HG02981 (cell line): ENCODE data around the gene WDR5.

Experiments
- ATAC-seq: cut with Tn5 transposase; IDR thresholded peaks from one replicate; pipeline ENCODE4 v1.9.1; 2021; ENCODE audit warnings: mild to moderate bottlenecking, moderate library complexity; ENCODE audit not compliant: unreplicated experiment

Gene WDR5

DNA sequence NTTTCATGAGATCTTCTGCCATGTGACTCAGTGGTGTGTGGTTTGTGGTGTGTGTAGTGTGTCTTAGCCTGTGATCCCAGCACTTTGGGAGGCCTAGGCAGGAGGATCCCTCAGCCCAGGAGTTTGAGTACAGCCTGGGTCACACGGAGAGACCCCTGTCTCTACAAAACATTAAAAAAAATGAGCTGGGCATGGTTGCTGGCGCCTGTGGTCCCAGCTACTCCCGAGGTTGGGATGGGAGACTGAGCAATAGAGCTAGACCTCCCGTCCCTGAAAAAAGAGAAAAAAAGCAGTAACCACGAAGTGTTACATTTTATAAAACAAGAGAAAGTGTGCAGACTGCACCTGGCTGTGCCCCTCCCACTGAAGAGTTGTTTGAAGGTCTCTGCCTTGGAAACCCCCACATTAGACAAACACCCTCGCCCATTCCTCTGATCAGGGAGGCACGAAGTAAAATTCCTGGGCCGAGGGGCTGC lies 49.7 kb downstream of the WDR5 start:
- no peak for ATAC-seq

DNA sequence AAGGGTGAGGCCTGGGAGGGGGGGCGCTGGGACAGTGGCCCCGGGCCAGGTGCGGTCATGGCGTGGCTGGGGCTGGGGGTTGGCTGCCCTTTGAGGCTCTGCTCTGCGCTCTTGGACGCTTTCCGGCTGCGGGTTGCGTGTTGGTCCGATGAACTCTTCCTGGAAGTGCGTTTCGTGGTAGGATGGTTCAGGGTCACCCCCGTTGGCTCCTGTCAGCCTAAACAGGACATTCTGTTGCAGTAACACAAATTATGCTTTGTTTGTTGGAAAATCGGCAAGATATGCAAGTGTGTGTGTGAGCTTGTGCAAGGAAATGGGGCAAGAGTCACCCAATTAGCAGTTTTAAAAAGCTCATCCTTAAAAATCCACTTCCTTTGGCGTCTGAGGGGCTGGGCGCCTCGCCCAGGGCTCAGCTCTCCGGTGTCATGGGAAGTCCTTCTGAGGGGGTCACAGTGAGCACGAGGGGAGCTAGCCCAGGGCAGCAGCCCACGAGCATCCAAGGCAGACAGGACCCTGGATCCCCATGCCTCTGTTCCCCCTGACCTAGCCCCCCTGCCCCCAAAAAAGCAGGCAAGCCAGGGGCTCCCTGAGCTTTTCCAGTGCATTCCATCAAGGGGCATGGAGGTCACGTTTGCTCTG lies 50.7 kb downstream of the WDR5 start:
- no peak for ATAC-seq

DNA sequence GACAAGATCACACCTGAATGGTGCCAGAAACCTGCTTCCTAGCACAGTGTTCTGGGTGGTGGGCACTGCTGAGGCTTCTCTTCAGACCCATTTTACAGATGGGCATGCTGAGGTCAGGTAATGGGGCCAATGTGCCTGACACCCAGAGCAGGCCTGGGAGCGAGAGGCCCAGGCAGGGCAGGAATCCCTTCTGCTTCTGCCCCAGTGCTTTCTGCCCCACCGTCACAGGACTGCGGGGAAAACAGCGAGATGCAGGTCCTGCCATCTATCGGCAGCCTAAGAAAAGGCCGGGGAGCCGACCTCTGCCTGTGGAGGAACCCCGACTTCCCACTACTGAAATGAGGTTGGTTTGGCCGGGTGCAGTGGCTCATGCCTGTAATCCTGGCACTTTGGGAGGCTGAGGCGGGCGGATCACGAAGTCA lies 51.2 kb downstream of the WDR5 start:
- ATAC-seq: no peak

DNA sequence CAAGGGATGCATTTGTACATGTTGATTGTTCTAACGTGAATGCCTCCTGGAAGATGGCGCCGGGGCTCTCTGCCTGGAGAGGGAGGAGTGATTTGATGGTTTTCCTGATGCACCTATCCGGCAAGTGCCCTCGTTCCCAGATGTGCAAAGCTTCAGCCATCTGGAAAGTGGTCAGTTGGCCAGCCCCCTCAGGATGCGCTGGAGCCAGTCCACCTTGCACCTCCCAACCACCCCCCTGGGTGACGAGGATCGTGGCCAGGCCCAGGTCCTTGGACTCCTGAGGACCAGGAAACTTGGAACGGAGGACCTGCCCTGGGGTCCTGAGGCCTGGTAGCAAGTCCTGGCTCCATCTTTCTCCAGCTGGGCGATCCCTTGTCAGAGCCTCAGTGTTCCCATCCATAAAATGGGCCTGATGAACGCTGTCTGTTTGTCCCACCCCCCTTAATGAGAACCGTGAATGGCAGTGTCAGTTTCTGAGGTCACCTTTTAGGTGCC lies 52.1 kb downstream of the WDR5 start:
- ATAC-seq: no peak

DNA sequence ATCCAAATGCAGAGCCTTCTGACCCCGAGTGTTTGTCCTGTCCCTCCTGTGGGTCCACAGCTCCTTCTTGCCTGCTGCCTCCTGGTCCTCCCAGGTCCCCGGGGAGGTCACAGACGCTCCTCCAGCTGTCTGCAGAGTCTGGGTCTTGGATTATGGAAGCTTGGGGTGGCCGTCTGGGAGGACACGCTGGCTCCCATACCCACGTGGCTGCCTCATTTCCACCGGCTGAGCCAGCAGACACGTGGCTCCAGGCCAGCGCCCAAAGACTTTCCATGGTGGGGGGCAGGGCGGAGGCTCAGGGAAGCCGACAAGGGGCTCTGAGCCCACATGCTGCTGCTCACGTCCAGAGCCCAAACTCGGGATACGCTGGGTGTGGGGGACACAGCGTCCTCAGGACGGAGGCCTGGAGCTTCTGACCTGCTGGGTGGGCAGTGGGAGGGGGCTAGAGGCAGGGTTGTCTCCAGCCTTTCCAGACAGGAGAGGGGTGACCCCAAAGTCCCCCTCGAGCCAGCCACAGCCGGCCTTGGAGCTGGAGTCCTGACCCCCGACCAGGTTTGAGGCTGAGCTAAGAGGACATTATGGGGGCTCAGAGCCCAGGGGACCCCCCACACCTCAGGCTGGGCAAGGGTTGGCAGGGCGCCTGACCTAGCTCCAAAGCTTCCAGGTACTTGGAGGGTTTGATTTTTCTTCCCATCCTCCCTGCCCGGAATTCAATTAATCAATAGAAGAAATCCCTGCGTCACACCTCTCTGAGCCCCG lies 52.7 kb downstream of the WDR5 start:
- ATAC-seq: no peak

DNA sequence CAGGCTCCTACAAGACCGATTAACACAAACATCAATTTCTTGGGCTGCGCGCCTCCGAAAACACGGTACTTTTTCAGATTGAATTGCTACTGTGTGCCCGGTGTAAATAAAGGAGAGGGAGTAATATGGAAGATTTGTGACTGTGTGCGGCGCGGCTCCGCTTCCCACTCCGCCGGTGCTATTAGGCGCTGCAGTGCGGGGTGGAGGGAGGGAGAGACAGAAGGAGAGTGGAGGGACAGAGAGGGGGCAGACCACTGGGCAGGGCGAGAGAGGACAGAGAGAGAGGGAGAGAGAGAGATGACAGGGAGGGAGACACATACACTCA lies 53.2 kb downstream of the WDR5 start:
- ATAC-seq: no peak

DNA sequence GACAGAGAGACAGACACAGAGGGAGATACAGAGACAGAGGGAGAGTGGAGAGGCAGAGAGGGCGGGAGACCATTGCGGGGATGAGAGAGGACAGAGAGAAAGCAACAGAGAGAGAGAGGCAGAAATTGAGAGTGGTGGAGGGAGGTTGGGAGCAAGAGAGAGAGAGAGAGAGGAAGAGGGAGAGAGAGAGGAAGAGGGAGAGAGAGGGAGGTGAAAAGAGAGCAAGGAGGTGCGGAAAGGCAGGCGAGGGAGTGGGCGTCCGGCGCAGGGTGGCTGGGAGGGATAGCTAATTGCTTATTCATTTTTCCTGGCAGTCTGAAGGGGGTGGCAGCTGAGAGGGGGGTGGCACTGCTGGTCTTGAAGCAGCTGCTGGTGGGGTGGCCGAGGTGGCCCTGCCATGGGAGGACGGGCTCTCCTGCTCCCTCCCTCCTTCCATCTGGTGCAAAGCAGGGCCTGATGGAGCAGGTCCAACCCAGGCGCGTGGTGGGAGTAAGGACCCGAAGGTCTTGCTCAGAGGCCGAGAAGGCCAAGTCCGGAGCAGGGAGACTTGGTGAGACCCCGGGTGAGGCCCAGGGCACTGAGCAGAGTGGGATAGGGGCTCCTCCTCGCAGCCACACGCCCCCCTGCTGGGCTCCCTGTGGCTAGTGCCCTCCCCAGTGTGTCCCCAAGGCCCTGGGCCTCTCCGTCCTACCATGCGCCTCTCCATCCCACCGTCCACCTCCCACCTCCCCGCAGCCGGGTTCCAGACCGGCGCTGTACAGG lies 53.8 kb downstream of the WDR5 start:
- no peak for ATAC-seq

DNA sequence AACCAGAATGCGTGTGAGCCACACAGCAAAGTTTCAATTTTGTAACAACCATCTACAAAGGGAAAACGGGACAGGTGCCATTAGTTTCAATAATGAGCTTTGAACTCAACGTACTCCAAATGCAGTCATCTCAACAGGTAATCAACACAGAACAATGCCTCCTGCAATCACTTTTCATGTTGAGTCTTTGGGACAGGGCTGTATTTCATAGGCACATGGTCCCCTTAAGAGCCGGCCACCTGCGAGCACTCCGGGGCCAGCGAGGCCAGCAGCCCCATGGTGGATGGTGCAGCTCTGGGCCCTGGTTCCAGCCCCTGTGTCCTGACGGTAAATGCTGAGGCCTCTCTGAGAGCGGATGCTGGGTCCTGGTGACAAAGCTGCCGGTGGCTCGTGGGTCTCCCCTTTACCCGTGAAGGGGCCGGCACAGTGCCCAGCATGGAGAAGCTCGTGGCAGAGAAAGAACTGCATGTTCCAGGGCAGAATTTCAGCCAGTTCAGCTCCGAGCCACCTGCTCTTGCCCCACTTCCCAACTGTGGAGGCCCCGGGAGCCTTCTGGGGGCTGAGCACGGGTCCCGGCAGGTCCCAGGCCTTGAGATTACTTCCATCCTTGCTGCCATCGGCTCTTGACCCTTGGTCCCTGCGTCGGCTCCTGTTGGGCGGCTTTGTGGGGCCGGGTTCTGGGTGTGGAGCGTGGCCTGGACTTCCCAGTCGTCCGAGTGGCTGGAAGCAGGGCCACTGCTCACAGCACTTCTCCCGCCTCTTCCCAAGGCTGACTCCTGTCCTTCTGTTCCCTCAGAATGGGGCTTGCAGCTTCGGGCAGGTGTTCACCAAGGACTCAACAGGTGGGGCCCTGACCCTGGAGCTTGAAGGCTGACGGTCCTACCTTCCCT lies 54.6 kb downstream of the WDR5 start:
- ATAC-seq: no peak

DNA sequence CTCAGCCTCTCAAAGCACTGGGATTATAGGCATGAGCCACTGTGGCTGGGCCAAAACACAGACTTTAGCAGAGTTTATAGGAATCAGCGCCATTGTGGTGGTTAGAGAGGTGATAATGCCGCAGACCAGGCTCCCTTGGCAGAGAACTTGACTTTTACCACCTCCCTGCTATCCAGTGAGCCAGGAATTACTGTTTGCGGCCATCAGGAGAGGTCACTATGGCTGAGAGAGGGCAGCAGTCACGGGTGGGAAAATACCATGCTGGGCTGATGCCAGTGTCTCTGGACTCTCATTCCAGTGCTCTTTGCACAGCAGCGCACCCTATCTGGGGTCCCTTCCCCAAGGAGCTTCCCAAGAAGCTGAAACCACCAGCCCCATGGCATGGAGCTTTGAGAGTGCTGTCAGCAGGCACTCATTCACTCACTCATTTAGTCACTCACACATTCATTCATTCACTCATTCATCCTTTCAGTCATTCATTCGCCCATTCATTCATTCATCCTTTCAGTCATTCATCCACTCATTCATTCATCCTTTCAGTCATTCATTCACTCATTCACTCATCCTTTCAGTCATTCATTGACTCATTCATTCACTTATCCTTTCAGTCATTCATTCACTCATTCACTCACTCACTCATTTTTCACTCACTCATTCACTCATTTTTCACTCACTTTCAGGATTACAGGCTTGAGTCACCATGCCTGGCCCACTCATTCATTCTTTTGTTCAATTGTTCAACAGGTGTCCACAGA lies 55.8 kb downstream of the WDR5 start:
- ATAC-seq: no peak

DNA sequence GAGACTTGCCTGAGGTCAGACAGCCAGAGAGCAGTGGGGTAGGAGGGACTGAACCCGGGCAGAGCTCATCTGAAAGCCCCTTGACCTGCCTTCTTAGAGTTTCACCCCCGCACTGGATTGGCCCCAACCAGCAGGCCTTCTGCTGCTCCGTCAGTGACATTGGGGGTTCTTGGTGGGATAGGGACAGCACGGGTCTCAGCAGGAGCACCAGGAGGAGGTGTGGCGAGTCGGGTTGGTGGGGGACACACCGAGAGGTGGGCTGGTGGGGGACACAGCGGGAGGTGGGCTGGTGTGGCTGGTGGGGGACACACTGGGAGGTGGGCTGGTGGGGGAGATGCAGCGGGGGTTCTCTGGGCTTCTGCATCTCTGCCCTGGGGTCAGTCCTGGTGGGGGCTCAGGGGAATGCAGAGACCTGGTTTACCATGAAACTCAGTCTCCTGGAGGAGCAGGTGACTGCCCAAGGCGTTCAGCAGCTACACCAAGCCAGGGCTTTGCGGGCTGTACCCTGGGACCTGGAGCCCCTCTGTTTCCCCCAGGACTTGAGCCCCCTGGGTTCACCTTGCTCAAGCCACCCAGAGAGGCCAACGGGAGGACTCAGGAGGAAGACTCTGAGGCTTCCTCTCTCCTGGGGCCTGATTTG lies 56.5 kb downstream of the WDR5 start:
- no peak for ATAC-seq

DNA sequence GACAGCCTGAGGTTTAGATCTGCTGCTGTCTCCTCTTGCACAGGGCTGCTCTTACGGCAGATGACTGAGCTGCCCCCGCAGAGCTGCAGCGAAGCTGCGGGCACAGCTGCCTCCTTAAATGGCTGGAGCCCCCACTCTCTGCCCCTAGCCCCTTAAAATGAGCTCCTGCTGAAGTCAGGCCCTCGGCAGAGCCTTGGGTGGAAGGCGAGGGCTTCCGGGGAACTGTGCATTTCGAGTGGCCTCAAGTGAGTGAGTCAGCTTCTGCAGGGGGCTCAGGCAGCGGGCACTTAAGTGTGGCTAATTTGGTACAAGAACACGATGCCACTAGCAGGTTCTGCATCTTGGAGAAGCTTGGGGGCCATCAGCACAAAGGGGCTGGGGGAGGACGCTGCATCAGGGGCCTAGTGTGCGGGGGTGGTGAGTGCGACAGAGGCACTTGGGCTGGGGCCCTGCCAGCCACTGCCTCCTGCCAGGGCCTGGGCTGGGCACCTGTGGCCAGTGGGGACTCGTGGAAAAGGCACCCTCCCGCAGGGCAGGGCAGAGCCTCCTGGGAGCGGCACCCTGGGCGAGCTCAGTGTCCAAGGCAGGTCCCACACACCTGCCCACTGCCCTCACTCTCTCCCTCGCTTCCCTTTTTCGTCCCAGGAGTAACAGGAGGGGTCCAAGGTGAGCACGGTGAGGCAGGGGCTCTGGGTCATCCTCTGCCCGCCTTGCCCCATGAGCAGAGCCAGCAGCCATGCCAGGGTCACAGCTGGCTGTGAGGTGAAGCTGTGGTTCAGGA lies 57.3 kb downstream of the WDR5 start:
- no peak for ATAC-seq

DNA sequence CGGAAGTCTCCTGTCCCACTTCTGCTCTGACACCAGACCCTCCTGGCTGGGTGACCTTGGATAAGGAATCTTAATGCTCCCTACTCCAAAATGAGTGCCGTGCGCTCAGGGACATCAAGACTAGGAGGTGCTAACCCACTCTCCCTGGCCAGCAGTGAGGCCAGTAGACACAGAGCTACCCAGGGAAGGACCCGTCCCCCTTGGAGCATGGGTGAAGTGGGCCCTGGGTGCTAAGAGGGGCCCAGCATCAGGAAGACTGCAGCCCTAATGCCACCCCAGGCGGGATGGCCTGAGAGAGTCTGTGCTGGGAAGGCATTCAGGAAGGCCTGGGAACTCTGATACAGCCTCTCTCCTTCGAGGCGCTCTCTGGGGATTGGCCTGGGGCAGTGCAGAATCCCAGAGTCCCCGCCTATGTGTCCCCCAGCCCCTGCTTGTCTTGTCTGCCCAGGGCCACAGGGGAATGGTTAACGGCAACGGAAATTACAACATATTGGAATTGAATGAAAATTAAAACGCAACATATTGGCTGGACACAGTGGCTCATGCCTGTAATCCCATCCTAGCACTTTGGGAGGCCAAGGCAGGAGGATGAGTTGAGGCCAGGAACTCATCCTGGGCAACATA lies 58.1 kb downstream of the WDR5 start:
- no peak for ATAC-seq

DNA sequence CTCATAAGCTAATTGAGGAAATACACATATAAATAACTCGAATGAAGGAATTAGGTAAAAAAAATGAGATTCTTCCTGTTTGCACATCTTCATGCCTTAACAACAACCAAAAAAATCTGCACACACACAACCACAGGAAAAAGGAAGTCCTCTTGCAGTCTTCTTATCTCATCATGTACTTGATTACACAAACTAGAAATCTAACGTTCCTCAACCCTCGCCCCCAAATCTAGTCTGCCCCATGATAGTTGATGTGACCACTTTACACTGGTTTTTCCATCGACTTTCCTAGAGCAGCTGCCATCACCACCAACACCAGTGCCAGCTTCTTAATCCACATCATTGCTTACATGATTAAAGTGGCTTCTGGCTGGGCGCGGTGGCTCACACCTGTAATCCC lies 59.7 kb downstream of the WDR5 start:
- no peak for ATAC-seq

DNA sequence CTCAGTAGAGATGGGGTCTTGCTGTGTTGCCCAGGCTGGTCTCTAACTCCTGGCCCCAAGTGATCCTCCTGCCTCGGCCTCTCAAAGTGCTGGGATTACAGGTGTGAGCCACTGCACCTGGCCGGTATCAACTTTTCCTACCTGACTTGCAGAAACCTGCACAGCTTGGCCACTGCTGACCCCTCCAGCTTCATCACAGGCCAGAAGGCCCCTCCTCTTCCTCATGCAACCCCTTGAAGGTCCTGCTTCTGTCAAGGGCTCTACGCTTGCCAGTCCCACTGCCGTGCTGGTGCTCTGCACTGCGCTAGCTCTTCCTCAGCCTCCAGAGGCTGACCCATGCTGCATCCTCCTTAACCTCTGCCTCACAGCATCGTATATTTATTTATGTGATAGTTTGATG lies 61.0 kb downstream of the WDR5 start:
- no peak for ATAC-seq

DNA sequence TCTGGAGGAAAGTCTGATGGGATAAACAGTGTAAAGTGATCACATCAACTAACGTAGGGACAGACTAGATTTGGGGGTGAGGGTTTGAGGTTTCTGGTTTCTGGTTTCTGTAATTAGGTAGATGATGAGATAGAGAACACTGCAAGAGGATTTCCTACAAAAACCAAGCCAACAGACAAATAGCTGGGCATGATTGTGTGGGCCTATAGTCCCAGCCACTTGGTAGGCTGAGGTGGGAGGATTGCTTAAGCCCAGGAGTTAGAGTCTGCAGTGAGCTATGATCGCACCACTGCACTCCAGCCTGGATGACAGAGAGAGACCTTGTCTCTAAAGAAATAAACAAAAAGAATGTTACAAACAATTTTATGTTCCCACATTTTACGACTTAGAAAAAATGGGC lies 62.9 kb downstream of the WDR5 start:
- no peak for ATAC-seq

DNA sequence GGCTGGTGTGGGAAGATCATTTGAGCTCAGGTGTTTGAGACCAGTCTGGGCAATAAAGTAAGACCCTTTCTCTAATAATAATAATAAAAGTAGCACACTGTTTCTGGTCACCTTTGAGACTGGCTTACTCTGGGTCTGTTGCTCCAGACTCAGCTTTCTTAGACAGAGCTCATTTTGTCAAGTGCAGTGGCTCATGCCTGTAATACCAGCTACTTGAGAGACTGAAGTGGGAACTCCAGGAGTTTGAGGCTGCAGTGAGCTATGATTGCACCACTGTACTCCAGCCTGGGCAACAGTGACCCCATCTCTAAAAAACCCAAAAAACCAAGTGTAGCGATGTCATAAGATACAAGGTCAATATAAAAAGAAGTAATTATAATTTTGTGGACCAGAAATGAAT lies 64.8 kb downstream of the WDR5 start:
- no peak for ATAC-seq

DNA sequence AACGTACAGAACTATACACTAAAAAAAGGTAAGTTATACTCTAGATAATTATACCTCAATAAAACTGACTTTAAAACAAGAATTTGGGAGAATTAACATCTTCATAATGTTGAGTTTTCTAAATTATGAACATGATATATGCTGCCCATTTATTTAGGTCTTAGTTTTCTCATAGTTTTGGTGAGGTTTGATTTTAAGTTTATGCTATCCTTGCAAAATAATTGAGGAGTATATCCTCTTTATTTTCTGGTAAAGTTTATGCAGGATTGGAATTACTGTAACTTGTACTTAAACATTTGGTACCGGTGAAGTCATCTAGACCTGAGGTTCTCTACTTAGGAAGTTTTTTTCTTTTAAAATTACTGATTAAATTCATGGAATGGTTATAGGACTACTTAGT lies 67.3 kb downstream of the WDR5 start:
- no peak for ATAC-seq

DNA sequence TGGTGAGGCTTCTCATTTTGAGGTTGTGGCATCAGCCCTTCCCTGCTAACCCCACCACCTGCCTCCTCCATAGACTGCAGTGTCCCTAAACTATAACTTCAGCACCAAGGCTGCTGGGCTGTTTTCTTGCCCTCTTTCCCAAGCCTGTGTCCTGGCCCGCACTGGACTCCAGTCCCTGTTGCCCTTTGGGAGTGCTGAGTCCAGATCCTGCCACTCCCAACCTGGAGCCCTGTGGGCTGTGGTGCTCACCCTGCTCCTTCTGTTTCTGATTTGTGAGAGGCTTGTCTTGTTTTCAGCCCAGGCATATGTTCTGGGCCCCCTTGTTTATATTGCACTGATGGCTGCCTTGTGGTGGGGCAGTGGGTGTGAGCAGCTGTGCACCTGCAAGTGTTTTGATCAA lies 68.2 kb downstream of the WDR5 start:
- no peak for ATAC-seq
